Panc1 (cell line): ENCODE results near the gene HOXA9. TPM values are rescaled to one million over a fixed set of nuclear protein-coding genes. Genes with fewer than 3 reads are reported as not detected.

Experiments used
- ATAC-seq: fragments of 200-7000 bp; cut with Tn5 transposase; 2 replicates; pipeline ENCODE4 v1.9.1; 2020; ENCODE audit warnings: mild to moderate bottlenecking, moderate library complexity
- BruUV-seq: library from RNA; stranded (reverse); fragments of 400-500 nt; replicated peaks from 2 replicates; lab custom pipeline; 2021; lab: Mats Ljungman, UMichigan
- CTCF ChIA-PET: fragments of 300-600 bp; sonication (Branson Sonifier 250); formaldehyde crosslinking; loops from one replicate; lab custom pipeline; 2022; ENCODE audit warnings: antibody characterized with exemption; lab: Charles Lee
- POLR2A ChIA-PET: fragments of 300-600 bp; sonication (Branson Sonifier 250); formaldehyde crosslinking; loops from one replicate; lab custom pipeline; 2022; ENCODE audit warnings: antibody characterized with exemption; lab: Charles Lee
- DNase-seq: peaks from one replicate; pipeline ENCODE4 v3.0.0-alpha.2; 2010; ENCODE audit warnings: low read depth, low spot score
- H3K27ac ChIP-seq: 2 replicates; pipeline ENCODE4 v1.5.1; 2011; ENCODE audit warnings: mild to moderate bottlenecking, low read length, inconsistent platforms
- H3K27me3 ChIP-seq: fragments of 200-500 bp; sonication (Bioruptor generic); 2 replicates; pipeline ENCODE4 v1.6.0; 2014; ENCODE audit warnings: low read length, inconsistent platforms; ENCODE audit not compliant: control insufficient read depth, insufficient read depth
- H3K36me3 ChIP-seq: fragments of 200-500 bp; sonication (Bioruptor generic); 2 replicates; pipeline ENCODE4 v1.5.1; 2014; ENCODE audit warnings: inconsistent platforms, mild to moderate bottlenecking, low read length, moderate library complexity; ENCODE audit not compliant: control insufficient read depth, insufficient read depth
- H3K4me1 ChIP-seq: 2 replicates; pipeline ENCODE4 v1.5.1; 2011; ENCODE audit warnings: inconsistent platforms, mild to moderate bottlenecking, low read length, moderate library complexity; ENCODE audit not compliant: control insufficient read depth, insufficient read depth
- H3K4me3 ChIP-seq, 2 experiments: 2 replicates each; pipeline ENCODE4 v1.5.1; 2011 to 2012; ENCODE audit warnings: low read depth in 2 of 2, low read length in 2 of 2, mild to moderate bottlenecking in 2 of 2, inconsistent platforms in 1 of 2, moderate library complexity in 1 of 2
- H3K9me3 ChIP-seq: fragments of 200-500 bp; sonication (Bioruptor generic); 2 replicates; pipeline ENCODE4 v1.5.1; 2014; ENCODE audit warnings: low read depth, mild to moderate bottlenecking, inconsistent platforms, low read length, moderate library complexity; ENCODE audit not compliant: control insufficient read depth, insufficient read depth
- POLR2AphosphoS5 ChIP-seq: IDR thresholded peaks from 2 replicates; pipeline ENCODE4 v1.6.1; 2012; ENCODE audit warnings: mild to moderate bottlenecking, low read depth, low read length, moderate library complexity
- SIN3A ChIP-seq: IDR thresholded peaks from 2 replicates; pipeline ENCODE4 v1.6.1; 2012; ENCODE audit warnings: low read depth, mild to moderate bottlenecking, low read length, moderate library complexity, borderline replicate concordance; ENCODE audit not compliant: insufficient read depth
- TCF7L2 ChIP-seq: IDR thresholded peaks from 2 replicates; pipeline ENCODE4 v1.6.1; 2011; ENCODE audit warnings: mild to moderate bottlenecking, low read depth, low read length, inconsistent platforms
- in situ Hi-C: cut with HindIII; loops from 2 replicates; pipeline ENCODE4 v1.10.0; 2016; ENCODE audit warnings: low sequenced_read_pairs, low pct_unique_long_range_greater_than_20kb
- intact Hi-C: fragments of 100-400 bp; cut with micrococcal nuclease; formaldehyde crosslinking; loops from one replicate; pipeline ENCODE4 v1.10.0; 2022; ENCODE audit not compliant: unreplicated experiment
- total RNA-seq: library from RNA; stranded (reverse); gene quantifications from one replicate; pipeline ENCODE4 v1.2.1, GENCODE V29; 2021; ENCODE audit not compliant: unreplicated experiment
- TF ChIP-seq, protein P1 (sequence below), 2 experiments: IDR thresholded peaks; 2 replicates each; pipeline ENCODE4 v1.6.1; 2011 to 2012; ENCODE audit warnings: low read depth in 2 of 2, control low read depth in 1 of 2, low read length in 1 of 2, mild to moderate bottlenecking in 1 of 2, moderate library complexity in 1 of 2; ENCODE audit not compliant: insufficient read depth in 1 of 2
- TF ChIP-seq, protein P2 (sequence below): fragments of 450-650 bp; IDR thresholded peaks from 2 replicates; pipeline ENCODE4 v1.5.1; 2017; ENCODE audit warnings: mild to moderate bottlenecking

HOXA9 gene
- total RNA-seq, 1 experiment from 2014 or later, result not detected

DNA sequence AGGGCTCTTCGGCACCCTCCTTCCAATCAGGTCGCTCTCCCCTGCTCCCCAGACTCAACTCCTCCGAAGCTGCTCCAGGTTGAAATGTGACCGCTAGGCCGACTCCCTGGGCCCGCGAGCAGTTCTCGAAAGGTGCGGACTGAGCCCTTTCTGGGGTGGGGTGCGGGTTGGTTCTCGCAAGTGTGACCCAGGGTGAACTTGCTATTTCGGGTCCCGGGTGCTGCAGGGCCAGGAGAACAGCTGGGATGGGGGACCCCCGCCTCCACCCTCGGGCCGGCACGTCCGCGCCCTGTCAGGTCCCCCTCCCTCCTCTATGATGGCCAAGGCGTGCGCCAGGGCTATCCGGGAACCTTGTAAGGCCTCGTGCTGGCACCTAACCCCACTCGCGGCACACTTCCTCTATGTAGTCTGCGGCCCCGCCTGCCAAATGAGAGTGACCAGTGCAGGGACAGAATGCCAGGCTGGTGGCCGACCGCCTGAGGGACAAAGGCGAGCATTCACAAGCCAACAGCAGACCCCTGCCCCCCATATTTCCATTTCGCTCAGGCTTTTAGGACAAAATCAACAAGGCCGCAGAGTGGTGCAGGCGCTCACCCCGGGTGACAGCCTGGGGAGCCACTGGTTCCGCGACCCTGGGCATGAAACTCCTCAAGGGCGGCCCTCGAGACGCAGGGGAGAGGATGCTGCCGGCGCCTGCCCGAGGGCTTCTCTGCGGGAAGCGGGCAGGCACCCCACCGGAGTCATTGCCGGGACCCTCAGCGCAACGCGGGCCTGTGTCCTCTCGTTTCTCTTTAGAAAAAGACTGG, 48.3 kb upstream of the HOXA9 start:
- Histone ChIP-seq H3K27ac (no peak overlapping the region), H3K36me3 (no peaks in the 10 kb centered on the region), H3K4me3 (no peak overlapping the region), H3K27me3 (no peaks in the 10 kb centered on the region), H3K9me3 (no peaks in the 10 kb centered on the region), H3K4me1 (peaks cover 6% of the 10 kb centered on the region)
- BruUV-seq, result no TSS peak
- no peak for DNase-seq
- CTCF ChIA-PET, result no interaction called here
- POLR2A ChIA-PET, result no interaction called here
- in situ Hi-C loops, result no loop called here
- TF ChIP-seq, protein P1, sequence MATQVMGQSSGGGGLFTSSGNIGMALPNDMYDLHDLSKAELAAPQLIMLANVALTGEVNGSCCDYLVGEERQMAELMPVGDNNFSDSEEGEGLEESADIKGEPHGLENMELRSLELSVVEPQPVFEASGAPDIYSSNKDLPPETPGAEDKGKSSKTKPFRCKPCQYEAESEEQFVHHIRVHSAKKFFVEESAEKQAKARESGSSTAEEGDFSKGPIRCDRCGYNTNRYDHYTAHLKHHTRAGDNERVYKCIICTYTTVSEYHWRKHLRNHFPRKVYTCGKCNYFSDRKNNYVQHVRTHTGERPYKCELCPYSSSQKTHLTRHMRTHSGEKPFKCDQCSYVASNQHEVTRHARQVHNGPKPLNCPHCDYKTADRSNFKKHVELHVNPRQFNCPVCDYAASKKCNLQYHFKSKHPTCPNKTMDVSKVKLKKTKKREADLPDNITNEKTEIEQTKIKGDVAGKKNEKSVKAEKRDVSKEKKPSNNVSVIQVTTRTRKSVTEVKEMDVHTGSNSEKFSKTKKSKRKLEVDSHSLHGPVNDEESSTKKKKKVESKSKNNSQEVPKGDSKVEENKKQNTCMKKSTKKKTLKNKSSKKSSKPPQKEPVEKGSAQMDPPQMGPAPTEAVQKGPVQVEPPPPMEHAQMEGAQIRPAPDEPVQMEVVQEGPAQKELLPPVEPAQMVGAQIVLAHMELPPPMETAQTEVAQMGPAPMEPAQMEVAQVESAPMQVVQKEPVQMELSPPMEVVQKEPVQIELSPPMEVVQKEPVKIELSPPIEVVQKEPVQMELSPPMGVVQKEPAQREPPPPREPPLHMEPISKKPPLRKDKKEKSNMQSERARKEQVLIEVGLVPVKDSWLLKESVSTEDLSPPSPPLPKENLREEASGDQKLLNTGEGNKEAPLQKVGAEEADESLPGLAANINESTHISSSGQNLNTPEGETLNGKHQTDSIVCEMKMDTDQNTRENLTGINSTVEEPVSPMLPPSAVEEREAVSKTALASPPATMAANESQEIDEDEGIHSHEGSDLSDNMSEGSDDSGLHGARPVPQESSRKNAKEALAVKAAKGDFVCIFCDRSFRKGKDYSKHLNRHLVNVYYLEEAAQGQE (IDR thresholded peaks at IDR 0.05; ENCODE audit: insufficient read depth in 1 of 2, low read depth in 2 of 2, low read length in 1 of 2), result no peak
- no peak for TF ChIP-seq SIN3A
- TF ChIP-seq, protein P2, sequence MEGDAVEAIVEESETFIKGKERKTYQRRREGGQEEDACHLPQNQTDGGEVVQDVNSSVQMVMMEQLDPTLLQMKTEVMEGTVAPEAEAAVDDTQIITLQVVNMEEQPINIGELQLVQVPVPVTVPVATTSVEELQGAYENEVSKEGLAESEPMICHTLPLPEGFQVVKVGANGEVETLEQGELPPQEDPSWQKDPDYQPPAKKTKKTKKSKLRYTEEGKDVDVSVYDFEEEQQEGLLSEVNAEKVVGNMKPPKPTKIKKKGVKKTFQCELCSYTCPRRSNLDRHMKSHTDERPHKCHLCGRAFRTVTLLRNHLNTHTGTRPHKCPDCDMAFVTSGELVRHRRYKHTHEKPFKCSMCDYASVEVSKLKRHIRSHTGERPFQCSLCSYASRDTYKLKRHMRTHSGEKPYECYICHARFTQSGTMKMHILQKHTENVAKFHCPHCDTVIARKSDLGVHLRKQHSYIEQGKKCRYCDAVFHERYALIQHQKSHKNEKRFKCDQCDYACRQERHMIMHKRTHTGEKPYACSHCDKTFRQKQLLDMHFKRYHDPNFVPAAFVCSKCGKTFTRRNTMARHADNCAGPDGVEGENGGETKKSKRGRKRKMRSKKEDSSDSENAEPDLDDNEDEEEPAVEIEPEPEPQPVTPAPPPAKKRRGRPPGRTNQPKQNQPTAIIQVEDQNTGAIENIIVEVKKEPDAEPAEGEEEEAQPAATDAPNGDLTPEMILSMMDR, result no peak
- no peak for TF ChIP-seq TCF7L2
- TF ChIP-seq POLR2AphosphoS5, result no peak
- ATAC-seq, result no peak
- intact Hi-C loops, result no loop called here

DNA sequence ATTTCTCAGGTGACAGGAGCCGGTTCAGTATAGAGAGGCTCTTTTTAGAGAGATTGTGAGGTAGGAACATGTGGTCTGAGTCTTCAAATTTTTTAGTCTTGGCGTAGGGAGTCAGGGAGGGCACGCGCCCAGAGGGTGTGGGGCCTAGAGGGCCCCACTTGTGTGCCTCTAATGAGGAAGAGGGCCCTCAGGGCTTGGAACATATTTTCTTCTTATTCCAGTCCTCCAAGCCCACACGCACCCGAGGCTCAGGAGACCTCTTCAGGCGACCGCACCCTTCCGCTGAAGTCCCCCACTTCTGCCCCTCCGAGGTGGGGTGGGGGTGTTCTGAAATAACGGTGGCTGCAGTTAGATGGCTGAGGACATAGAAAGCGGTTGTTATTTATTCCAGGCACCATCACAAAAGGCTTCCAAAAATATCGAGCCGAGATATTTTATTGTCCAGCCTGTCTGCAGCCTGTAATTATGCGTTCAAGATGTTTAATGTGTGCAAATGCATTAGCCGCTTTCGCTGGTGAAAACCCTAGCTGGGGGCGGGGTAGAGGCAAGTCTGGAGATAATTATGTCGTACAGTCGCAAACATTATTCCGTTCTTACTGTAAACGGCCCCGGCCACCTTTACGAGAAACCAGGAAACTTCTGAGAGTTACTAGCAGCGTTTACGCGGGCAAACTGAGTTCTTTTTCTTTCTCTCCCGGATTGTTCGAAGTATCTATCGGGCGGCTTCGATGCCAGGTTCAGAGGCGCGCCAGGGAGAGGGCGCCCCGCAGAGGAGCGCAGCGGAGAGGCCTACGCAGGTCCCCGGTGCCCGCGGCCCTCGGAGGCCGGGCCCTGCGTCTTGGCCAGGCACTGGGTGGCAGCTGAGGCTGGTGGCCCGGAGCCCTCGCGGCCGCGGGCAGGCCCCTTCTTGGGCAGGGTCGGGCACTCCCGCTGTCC, 47.4 kb upstream of the HOXA9 start:
- Histone ChIP-seq H3K4me1 (peaks cover 6% of the 10 kb centered on the region), H3K27ac (no peak overlapping the region), H3K9me3 (no peaks in the 10 kb centered on the region), H3K4me3 (no peak overlapping the region), H3K36me3 (no peaks in the 10 kb centered on the region), H3K27me3 (no peaks in the 10 kb centered on the region)
- BruUV-seq, result no TSS peak
- in situ Hi-C loops (no loop called here), intact Hi-C loops (no loop called here)
- DNase-seq (no peak), ATAC-seq (no peak)
- POLR2A ChIA-PET, result no interaction called here
- TF ChIP-seq, protein P1 (IDR thresholded peaks at IDR 0.05; ENCODE audit: insufficient read depth in 1 of 2, low read depth in 2 of 2, low read length in 1 of 2), result no peak
- TF ChIP-seq TCF7L2 (no peak), POLR2AphosphoS5 (no peak), SIN3A (no peak)
- TF ChIP-seq, protein P2, result no peak
- CTCF ChIA-PET, result no interaction called here
